PC-3 (cell line): Measurements from ENCODE around the gene RNF5.

ENCODE experiments used
- CTCF ChIP-seq: fragments of 300-600 bp; sonication (generic); conservative IDR thresholded peaks from 2 replicates; pipeline ENCODE4 v1.5.1; 2017; ENCODE audit warnings: antibody characterized with exemption, low read depth, mild to moderate bottlenecking, low read length
- EZH2 ChIP-seq: fragments of 300-600 bp; sonication (generic); IDR thresholded peaks from one replicate; pipeline ENCODE4 v1.6.1; 2017; ENCODE audit warnings: antibody characterized with exemption, mild to moderate bottlenecking, low read length; ENCODE audit not compliant: unreplicated experiment
- EZH2phosphoT487 ChIP-seq: fragments of 300-600 bp; sonication (generic); IDR thresholded peaks from 2 replicates; pipeline ENCODE4 v1.6.1; 2018; ENCODE audit warnings: mild to moderate bottlenecking, antibody characterized with exemption, low read length, borderline replicate concordance

- TF ChIP-seq CTCF, result no peak
- TF ChIP-seq EZH2, result no peak
- no peak for TF ChIP-seq EZH2phosphoT487
Measured at GRCh38 chr6:32210191-32210601, 32.0 kb downstream of the RNF5 start.
